ENCODE data around the gene PNISR.
"Not testable (repeated sequence)": the region's sequence is repeated elsewhere in the genome, so short reads cannot be mapped to it uniquely, and the experiment has no call there.

The PNISR gene

GRCh38 chr6:99424761-99425646 is at the start of gene PNISR:
TSS of gene PNISR (minus strand) at chr6:99425308. CDS start at chr6:99414659, 10,649 bp downstream.
- H3K27me3 ChIP-seq (ENCODE audit: control insufficient read depth in 2 of 2, insufficient read depth in 2 of 2, low read length in 2 of 2) = no peaks in the 10 kb centered on the region
- H3K36me3 ChIP-seq (ENCODE audit: control insufficient read depth in 2 of 2, insufficient read depth in 2 of 2, low read length in 2 of 2) = peaks cover 0 to 6% of the 10 kb centered on the region in 2 donors
- peaks cover 14 to 25% of the 10 kb centered on the region in 2 donors for H3K4me1 ChIP-seq (ENCODE audit: control insufficient read depth in 2 of 2, insufficient read depth in 2 of 2, low read length in 2 of 2)
- H3K9ac ChIP-seq (ENCODE audit: low read depth in 1 of 2, low read length in 2 of 2) = peak within 1 kb of the TSS; percentile 86 to 100
- H3K9me3 ChIP-seq (ENCODE audit: control insufficient read depth in 2 of 2, low read length in 2 of 2) = no peaks in the 10 kb centered on the region
- H3K27ac ChIP-seq (ENCODE audit: low read depth in 2 of 2, low read length in 2 of 2) = peak within 1 kb of the TSS; percentile 94 to 98
- peak within 1 kb of the TSS; percentile 90 to 100 for H3K4me3 ChIP-seq (ENCODE audit: low read length in 2 of 2)

GRCh38 chr6:99473730-99474129 is 48.6 kb upstream of the PNISR start:
- no peak overlapping the region for H3K9ac ChIP-seq (ENCODE audit: low read depth in 1 of 2, low read length in 2 of 2)
- H3K9me3 ChIP-seq (ENCODE audit: control insufficient read depth in 2 of 2, low read length in 2 of 2) = no peaks in the 10 kb centered on the region
- H3K36me3 ChIP-seq (ENCODE audit: control insufficient read depth in 2 of 2, insufficient read depth in 2 of 2, low read length in 2 of 2) = peaks cover 6 to 7% of the 10 kb centered on the region in 2 donors
- H3K27me3 ChIP-seq (ENCODE audit: control insufficient read depth in 2 of 2, insufficient read depth in 2 of 2, low read length in 2 of 2) = no peaks in the 10 kb centered on the region
- no peak overlapping the region for H3K27ac ChIP-seq (ENCODE audit: low read depth in 2 of 2, low read length in 2 of 2)
- no peaks in the 10 kb centered on the region for H3K4me1 ChIP-seq (ENCODE audit: control insufficient read depth in 2 of 2, insufficient read depth in 2 of 2, low read length in 2 of 2)
- no peak overlapping the region for H3K4me3 ChIP-seq (ENCODE audit: low read length in 2 of 2)

GRCh38 chr6:99471638-99472037 is 46.5 kb upstream of the PNISR start:
- H3K9ac ChIP-seq (ENCODE audit: low read depth in 1 of 2, low read length in 2 of 2) = no peak overlapping the region
- H3K27ac ChIP-seq (ENCODE audit: low read depth in 2 of 2, low read length in 2 of 2) = no peak overlapping the region
- H3K4me3 ChIP-seq (ENCODE audit: low read length in 2 of 2) = no peak overlapping the region
- peaks cover 6 to 7% of the 10 kb centered on the region in 2 donors for H3K36me3 ChIP-seq (ENCODE audit: control insufficient read depth in 2 of 2, insufficient read depth in 2 of 2, low read length in 2 of 2)
- H3K9me3 ChIP-seq (ENCODE audit: control insufficient read depth in 2 of 2, low read length in 2 of 2) = no peaks in the 10 kb centered on the region
- no peaks in the 10 kb centered on the region for H3K4me1 ChIP-seq (ENCODE audit: control insufficient read depth in 2 of 2, insufficient read depth in 2 of 2, low read length in 2 of 2)
- H3K27me3 ChIP-seq (ENCODE audit: control insufficient read depth in 2 of 2, insufficient read depth in 2 of 2, low read length in 2 of 2) = no peaks in the 10 kb centered on the region

GRCh38 chr6:99467509-99468106 is 42.5 kb upstream of the PNISR start:
- no peaks in the 10 kb centered on the region for H3K36me3 ChIP-seq (ENCODE audit: control insufficient read depth in 2 of 2, insufficient read depth in 2 of 2, low read length in 2 of 2)
- H3K27me3 ChIP-seq (ENCODE audit: control insufficient read depth in 2 of 2, insufficient read depth in 2 of 2, low read length in 2 of 2) = no peaks in the 10 kb centered on the region
- no peak overlapping the region for H3K9ac ChIP-seq (ENCODE audit: low read depth in 1 of 2, low read length in 2 of 2)
- no peaks in the 10 kb centered on the region for H3K4me1 ChIP-seq (ENCODE audit: control insufficient read depth in 2 of 2, insufficient read depth in 2 of 2, low read length in 2 of 2)
- no peak overlapping the region for H3K4me3 ChIP-seq (ENCODE audit: low read length in 2 of 2)
- H3K27ac ChIP-seq (ENCODE audit: low read depth in 2 of 2, low read length in 2 of 2) = no peak overlapping the region
- no peaks in the 10 kb centered on the region for H3K9me3 ChIP-seq (ENCODE audit: control insufficient read depth in 2 of 2, low read length in 2 of 2)

- H3K27me3 ChIP-seq (ENCODE audit: control insufficient read depth in 2 of 2, insufficient read depth in 2 of 2, low read length in 2 of 2); H3K27ac ChIP-seq (ENCODE audit: low read depth in 2 of 2, low read length in 2 of 2); H3K36me3 ChIP-seq (ENCODE audit: control insufficient read depth in 2 of 2, insufficient read depth in 2 of 2, low read length in 2 of 2); H3K9me3 ChIP-seq (ENCODE audit: control insufficient read depth in 2 of 2, low read length in 2 of 2); H3K4me3 ChIP-seq (ENCODE audit: low read length in 2 of 2); H3K9ac ChIP-seq (ENCODE audit: low read depth in 1 of 2, low read length in 2 of 2); H3K4me1 ChIP-seq (ENCODE audit: control insufficient read depth in 2 of 2, insufficient read depth in 2 of 2, low read length in 2 of 2): not testable (repeated sequence)
These were observed 34.0 kb upstream of the PNISR start for GRCh38 chr6:99459133-99459532.

GRCh38 chr6:99458319-99458718 is 33.2 kb upstream of the PNISR start:
- H3K9me3 ChIP-seq (ENCODE audit: control insufficient read depth in 2 of 2, low read length in 2 of 2) = peaks cover 0 to 2% of the 10 kb centered on the region in 2 donors
- H3K4me3 ChIP-seq (ENCODE audit: low read length in 2 of 2) = no peak overlapping the region
- no peaks in the 10 kb centered on the region for H3K36me3 ChIP-seq (ENCODE audit: control insufficient read depth in 2 of 2, insufficient read depth in 2 of 2, low read length in 2 of 2)

GRCh38 chr6:99446076-99446475 is 21.0 kb upstream of the PNISR start:
- no peak overlapping the region for H3K9ac ChIP-seq (ENCODE audit: low read depth in 1 of 2, low read length in 2 of 2)
- H3K4me1 ChIP-seq (ENCODE audit: control insufficient read depth in 2 of 2, insufficient read depth in 2 of 2, low read length in 2 of 2) = no peaks in the 10 kb centered on the region
- H3K36me3 ChIP-seq (ENCODE audit: control insufficient read depth in 2 of 2, insufficient read depth in 2 of 2, low read length in 2 of 2) = peaks cover 0 to 5% of the 10 kb centered on the region in 2 donors
- H3K27me3 ChIP-seq (ENCODE audit: control insufficient read depth in 2 of 2, insufficient read depth in 2 of 2, low read length in 2 of 2) = no peaks in the 10 kb centered on the region
- no peak overlapping the region for H3K27ac ChIP-seq (ENCODE audit: low read depth in 2 of 2, low read length in 2 of 2)
- H3K4me3 ChIP-seq (ENCODE audit: low read length in 2 of 2) = no peak overlapping the region
- H3K9me3 ChIP-seq (ENCODE audit: control insufficient read depth in 2 of 2, low read length in 2 of 2) = no peaks in the 10 kb centered on the region

More at GRCh38 chr6:99458319-99458718, 33.2 kb upstream of the PNISR start:
- Histone ChIP-seq H3K27ac (ENCODE audit: low read depth in 2 of 2, low read length in 2 of 2) (no peak overlapping the region), H3K27me3 (ENCODE audit: control insufficient read depth in 2 of 2, insufficient read depth in 2 of 2, low read length in 2 of 2) (no peaks in the 10 kb centered on the region), H3K9ac (ENCODE audit: low read depth in 1 of 2, low read length in 2 of 2) (no peak overlapping the region), H3K4me1 (ENCODE audit: control insufficient read depth in 2 of 2, insufficient read depth in 2 of 2, low read length in 2 of 2) (no peaks in the 10 kb centered on the region)

GRCh38 chr6:99434702-99435530 is 9.8 kb upstream of the PNISR start:
- H3K9me3 ChIP-seq (ENCODE audit: control insufficient read depth in 2 of 2, low read length in 2 of 2) = no peaks in the 10 kb centered on the region
- no peak overlapping the region for H3K9ac ChIP-seq (ENCODE audit: low read depth in 1 of 2, low read length in 2 of 2)
- H3K27ac ChIP-seq (ENCODE audit: low read depth in 2 of 2, low read length in 2 of 2) = no peak overlapping the region
- no peaks in the 10 kb centered on the region for H3K27me3 ChIP-seq (ENCODE audit: control insufficient read depth in 2 of 2, insufficient read depth in 2 of 2, low read length in 2 of 2)
- no peaks in the 10 kb centered on the region for H3K4me1 ChIP-seq (ENCODE audit: control insufficient read depth in 2 of 2, insufficient read depth in 2 of 2, low read length in 2 of 2)
- peaks cover 9 to 14% of the 10 kb centered on the region in 2 donors for H3K36me3 ChIP-seq (ENCODE audit: control insufficient read depth in 2 of 2, insufficient read depth in 2 of 2, low read length in 2 of 2)
- no peak overlapping the region for H3K4me3 ChIP-seq (ENCODE audit: low read length in 2 of 2)

GRCh38 chr6:99432877-99433276 is 7.8 kb upstream of the PNISR start:
- no peak overlapping the region for H3K9ac ChIP-seq (ENCODE audit: low read depth in 1 of 2, low read length in 2 of 2)
- no peaks in the 10 kb centered on the region for H3K9me3 ChIP-seq (ENCODE audit: control insufficient read depth in 2 of 2, low read length in 2 of 2)
- H3K27ac ChIP-seq (ENCODE audit: low read depth in 2 of 2, low read length in 2 of 2) = no peak overlapping the region
- no peaks in the 10 kb centered on the region for H3K27me3 ChIP-seq (ENCODE audit: control insufficient read depth in 2 of 2, insufficient read depth in 2 of 2, low read length in 2 of 2)
- H3K36me3 ChIP-seq (ENCODE audit: control insufficient read depth in 2 of 2, insufficient read depth in 2 of 2, low read length in 2 of 2) = peaks cover 5 to 14% of the 10 kb centered on the region in 2 donors
- H3K4me3 ChIP-seq (ENCODE audit: low read length in 2 of 2) = no peak overlapping the region
- no peaks in the 10 kb centered on the region for H3K4me1 ChIP-seq (ENCODE audit: control insufficient read depth in 2 of 2, insufficient read depth in 2 of 2, low read length in 2 of 2)

- Histone ChIP-seq H3K4me1 (ENCODE audit: control insufficient read depth in 2 of 2, insufficient read depth in 2 of 2, low read length in 2 of 2) (peaks cover under 1 to 2% of the 10 kb centered on the region in 2 donors), H3K9me3 (ENCODE audit: control insufficient read depth in 2 of 2, low read length in 2 of 2) (no peaks in the 10 kb centered on the region), H3K9ac (ENCODE audit: low read depth in 1 of 2, low read length in 2 of 2) (no peak overlapping the region), H3K27ac (ENCODE audit: low read depth in 2 of 2, low read length in 2 of 2) (no peak overlapping the region), H3K36me3 (ENCODE audit: control insufficient read depth in 2 of 2, insufficient read depth in 2 of 2, low read length in 2 of 2) (peaks cover 5 to 13% of the 10 kb centered on the region in 2 donors), H3K4me3 (ENCODE audit: low read length in 2 of 2) (no peak overlapping the region), H3K27me3 (ENCODE audit: control insufficient read depth in 2 of 2, insufficient read depth in 2 of 2, low read length in 2 of 2) (no peaks in the 10 kb centered on the region)
These were observed 6.8 kb upstream of the PNISR start for GRCh38 chr6:99431901-99432300.

Data from mucosa of rectum (tissue), 2 donors.